Measurements from ENCODE around the gene FGR.

DNA sequence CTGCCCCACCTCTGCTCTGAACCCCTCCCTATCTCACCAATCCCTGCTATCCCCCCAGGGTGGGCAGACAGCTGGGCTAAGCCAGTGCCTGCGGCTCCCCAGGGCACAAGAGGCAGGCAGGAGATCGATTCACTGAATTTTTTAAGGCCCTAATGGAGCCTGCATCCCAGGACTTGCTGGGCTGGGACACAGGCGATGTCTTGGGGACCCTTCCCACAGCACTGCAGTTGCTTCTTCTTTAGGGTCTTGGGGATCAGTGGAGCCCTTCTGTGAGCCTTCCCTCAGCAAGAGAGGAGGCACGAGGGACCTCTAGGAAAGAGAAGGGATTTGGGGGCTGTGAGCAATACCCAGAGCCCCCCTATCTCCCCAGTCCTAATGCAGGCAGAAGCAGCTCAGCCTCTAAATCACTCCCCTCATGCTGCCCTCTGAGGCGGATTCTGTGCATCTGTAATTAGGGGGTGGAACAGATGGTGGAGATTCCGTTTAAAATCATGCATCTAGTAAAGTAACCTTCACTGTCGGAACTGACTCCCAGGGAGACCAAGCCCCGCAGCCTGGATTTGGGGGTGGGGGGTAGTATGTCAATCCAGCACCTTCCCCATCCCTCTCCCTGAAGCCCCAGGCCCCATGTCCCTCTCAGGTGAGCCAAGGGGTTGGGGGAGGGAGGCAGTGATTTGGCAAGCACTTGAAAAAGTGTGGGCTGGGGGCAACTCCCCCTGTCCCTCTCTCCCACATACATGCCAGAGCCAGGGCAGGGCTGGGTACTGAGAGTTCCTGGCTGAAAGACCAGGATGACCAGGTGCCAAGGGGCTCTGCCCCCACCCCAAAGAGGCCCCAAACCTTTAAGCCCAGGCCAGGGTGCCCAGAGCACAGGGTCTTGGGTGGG lies 41.1 kb downstream of the FGR start:
- TF ChIP-seq, protein P1, sequence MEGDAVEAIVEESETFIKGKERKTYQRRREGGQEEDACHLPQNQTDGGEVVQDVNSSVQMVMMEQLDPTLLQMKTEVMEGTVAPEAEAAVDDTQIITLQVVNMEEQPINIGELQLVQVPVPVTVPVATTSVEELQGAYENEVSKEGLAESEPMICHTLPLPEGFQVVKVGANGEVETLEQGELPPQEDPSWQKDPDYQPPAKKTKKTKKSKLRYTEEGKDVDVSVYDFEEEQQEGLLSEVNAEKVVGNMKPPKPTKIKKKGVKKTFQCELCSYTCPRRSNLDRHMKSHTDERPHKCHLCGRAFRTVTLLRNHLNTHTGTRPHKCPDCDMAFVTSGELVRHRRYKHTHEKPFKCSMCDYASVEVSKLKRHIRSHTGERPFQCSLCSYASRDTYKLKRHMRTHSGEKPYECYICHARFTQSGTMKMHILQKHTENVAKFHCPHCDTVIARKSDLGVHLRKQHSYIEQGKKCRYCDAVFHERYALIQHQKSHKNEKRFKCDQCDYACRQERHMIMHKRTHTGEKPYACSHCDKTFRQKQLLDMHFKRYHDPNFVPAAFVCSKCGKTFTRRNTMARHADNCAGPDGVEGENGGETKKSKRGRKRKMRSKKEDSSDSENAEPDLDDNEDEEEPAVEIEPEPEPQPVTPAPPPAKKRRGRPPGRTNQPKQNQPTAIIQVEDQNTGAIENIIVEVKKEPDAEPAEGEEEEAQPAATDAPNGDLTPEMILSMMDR (IDR thresholded peaks at IDR 0.05): no peak
- TF ChIP-seq POLR2A (IDR thresholded peaks at IDR 0.05): no peak

Measured in adrenal gland (tissue), 5 donors.